ENCODE results near the gene CERS2.
"Not testable (repeated sequence)": the region's sequence is repeated elsewhere in the genome, so short reads cannot be mapped to it uniquely, and the experiment has no call there.

The CERS2 gene

GRCh38 chr1:150961756-150962155 is 12.9 kb downstream of the CERS2 start:
- H3K27me3 ChIP-seq (ENCODE audit: control insufficient read depth, insufficient read depth, low read length), result no peaks in the 10 kb centered on the region
- no peak overlapping the region for H3K4me3 ChIP-seq (ENCODE audit: low read length)
- H3K36me3 ChIP-seq (ENCODE audit: control insufficient read depth, insufficient read depth, low read length), result peaks cover 20% of the 10 kb centered on the region
- no peak overlapping the region for H3K9ac ChIP-seq (ENCODE audit: low read length)
- H3K9me3 ChIP-seq (ENCODE audit: control insufficient read depth, low read length), result no peaks in the 10 kb centered on the region
- H3K4me1 ChIP-seq (ENCODE audit: control insufficient read depth, insufficient read depth, low read length), result no peaks in the 10 kb centered on the region

DNA sequence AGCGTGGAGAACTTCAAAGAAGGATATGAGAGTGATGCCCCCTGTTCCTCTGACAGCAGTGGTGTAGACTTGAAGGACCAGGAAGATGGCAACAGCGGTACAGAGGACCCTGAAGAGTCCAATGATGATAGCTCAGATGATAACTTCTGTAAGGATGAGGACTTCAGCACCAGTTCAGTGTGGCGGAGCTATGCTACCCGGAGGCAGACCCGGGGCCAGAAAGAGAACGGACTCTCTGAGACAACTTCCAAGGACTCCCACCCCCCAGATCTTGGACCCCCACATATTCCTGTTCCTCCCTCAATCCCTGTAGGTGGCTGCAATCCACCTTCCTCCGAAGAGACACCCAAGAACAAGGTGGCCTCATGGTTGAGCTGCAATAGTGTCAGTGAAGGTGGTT is 14.0 kb downstream of the CERS2 start:
- Histone ChIP-seq H3K4me3 (ENCODE audit: low read length) (no peak overlapping the region), H3K27me3 (ENCODE audit: control insufficient read depth, insufficient read depth, low read length) (no peaks in the 10 kb centered on the region), H3K36me3 (ENCODE audit: control insufficient read depth, insufficient read depth, low read length) (peaks cover 18% of the 10 kb centered on the region), H3K9ac (ENCODE audit: low read length) (no peak overlapping the region), H3K9me3 (ENCODE audit: control insufficient read depth, low read length) (no peaks in the 10 kb centered on the region), H3K4me1 (ENCODE audit: control insufficient read depth, insufficient read depth, low read length) (no peaks in the 10 kb centered on the region)

GRCh38 chr1:150957666-150958065 is 17.0 kb downstream of the CERS2 start:
- H3K36me3 ChIP-seq (ENCODE audit: control insufficient read depth, insufficient read depth, low read length), result peaks cover 3% of the 10 kb centered on the region

DNA sequence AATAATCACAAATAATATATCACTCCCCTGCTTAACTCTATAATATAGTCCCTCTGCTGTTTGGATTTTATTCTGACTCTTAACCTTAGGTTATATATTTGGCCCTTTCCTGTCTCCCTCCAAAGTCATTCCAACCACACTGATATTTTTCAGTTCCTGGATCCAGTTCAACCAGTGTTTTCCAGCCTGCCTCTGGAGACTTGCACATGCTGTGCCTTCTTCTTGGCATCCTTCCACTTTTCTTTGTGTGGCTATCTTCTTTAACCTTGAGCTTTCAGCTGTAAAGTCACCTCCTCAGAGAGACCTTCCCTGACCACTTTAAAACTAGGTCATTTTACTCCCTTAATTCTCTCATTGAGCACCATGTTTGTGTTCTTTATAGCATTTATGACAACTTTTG is 19.4 kb downstream of the CERS2 start:
- H3K27me3 ChIP-seq (ENCODE audit: control insufficient read depth, insufficient read depth, low read length), result no peaks in the 10 kb centered on the region
- no peak overlapping the region for H3K4me3 ChIP-seq (ENCODE audit: low read length)
- no peaks in the 10 kb centered on the region for H3K4me1 ChIP-seq (ENCODE audit: control insufficient read depth, insufficient read depth, low read length)
- no peaks in the 10 kb centered on the region for H3K36me3 ChIP-seq (ENCODE audit: control insufficient read depth, insufficient read depth, low read length)
- no peak overlapping the region for H3K9ac ChIP-seq (ENCODE audit: low read length)
- H3K9me3 ChIP-seq (ENCODE audit: control insufficient read depth, low read length), result no peaks in the 10 kb centered on the region

More at GRCh38 chr1:150957666-150958065, 17.0 kb downstream of the CERS2 start:
- H3K27me3 ChIP-seq (ENCODE audit: control insufficient read depth, insufficient read depth, low read length), result no peaks in the 10 kb centered on the region
- no peak overlapping the region for H3K9ac ChIP-seq (ENCODE audit: low read length)
- H3K9me3 ChIP-seq (ENCODE audit: control insufficient read depth, low read length), result no peaks in the 10 kb centered on the region
- no peaks in the 10 kb centered on the region for H3K4me1 ChIP-seq (ENCODE audit: control insufficient read depth, insufficient read depth, low read length)
- no peak overlapping the region for H3K4me3 ChIP-seq (ENCODE audit: low read length)

DNA sequence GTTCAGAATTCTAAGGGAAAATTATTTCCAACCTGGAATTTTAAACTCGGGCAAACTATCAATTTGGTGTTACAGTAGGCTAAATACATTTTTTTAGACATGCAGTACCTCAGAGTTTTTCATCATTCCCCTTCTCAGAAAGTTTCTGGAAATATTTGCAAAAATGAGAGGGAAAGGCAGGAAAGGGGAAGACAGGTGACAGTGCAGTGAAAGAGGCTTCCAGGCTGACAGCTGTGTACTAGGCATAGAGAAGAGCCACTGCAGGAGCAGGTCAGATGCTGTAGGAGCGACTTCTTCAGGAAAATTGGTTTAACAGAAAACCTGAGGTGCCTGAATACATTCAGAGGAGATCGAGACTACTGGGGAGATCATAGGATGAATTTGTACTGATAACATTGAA is 19.9 kb downstream of the CERS2 start:
- H3K9me3 ChIP-seq (ENCODE audit: control insufficient read depth, low read length), result no peaks in the 10 kb centered on the region
- H3K4me1 ChIP-seq (ENCODE audit: control insufficient read depth, insufficient read depth, low read length), result no peaks in the 10 kb centered on the region
- no peaks in the 10 kb centered on the region for H3K36me3 ChIP-seq (ENCODE audit: control insufficient read depth, insufficient read depth, low read length)
- no peak overlapping the region for H3K9ac ChIP-seq (ENCODE audit: low read length)
- no peaks in the 10 kb centered on the region for H3K27me3 ChIP-seq (ENCODE audit: control insufficient read depth, insufficient read depth, low read length)
- H3K4me3 ChIP-seq (ENCODE audit: low read length), result no peak overlapping the region

DNA sequence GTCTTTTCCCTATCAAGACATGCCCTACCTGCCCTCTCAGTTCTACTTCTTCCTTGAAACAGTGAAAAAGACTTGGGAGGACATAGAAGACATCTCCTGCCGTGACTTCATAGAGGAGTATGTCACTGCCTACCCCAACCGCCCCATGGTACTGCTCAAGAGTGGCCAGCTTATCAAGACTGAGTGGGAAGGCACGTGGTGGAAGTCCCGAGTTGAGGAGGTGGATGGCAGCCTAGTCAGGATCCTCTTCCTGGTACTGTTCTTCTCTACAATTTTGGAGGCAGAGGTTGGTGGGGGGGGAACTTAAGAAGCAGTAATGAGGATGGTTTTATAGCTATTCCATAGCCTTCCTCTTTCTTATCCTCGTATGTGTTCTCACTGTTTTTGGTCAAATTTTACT is 29.8 kb downstream of the CERS2 start:
- Histone ChIP-seq H3K4me1 (ENCODE audit: control insufficient read depth, insufficient read depth, low read length) (no peaks in the 10 kb centered on the region), H3K27me3 (ENCODE audit: control insufficient read depth, insufficient read depth, low read length) (no peaks in the 10 kb centered on the region), H3K36me3 (ENCODE audit: control insufficient read depth, insufficient read depth, low read length) (peaks cover 8% of the 10 kb centered on the region), H3K4me3 (ENCODE audit: low read length) (no peak overlapping the region), H3K9me3 (ENCODE audit: control insufficient read depth, low read length) (no peaks in the 10 kb centered on the region), H3K9ac (ENCODE audit: low read length) (no peak overlapping the region)

DNA sequence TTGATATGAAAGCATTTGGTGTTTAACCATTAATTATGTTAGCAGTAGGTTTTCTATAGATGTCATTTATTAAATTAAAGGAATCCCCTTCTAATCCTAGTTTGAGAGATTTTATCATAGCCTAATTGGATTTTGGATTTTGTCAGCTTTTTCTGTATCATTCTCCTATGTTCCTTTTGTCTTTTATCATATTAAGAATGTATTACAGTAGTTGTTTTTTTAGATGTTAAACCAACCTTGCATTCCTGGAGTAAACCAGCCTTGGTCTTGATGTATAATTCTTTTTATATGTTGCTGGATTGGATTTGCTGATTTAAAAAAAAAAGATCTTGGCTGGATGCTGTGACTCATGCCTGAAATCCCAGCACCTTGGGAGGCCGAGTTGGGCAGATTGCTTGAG is 42.9 kb downstream of the CERS2 start:
- no peak overlapping the region for H3K4me3 ChIP-seq (ENCODE audit: low read length)
- no peaks in the 10 kb centered on the region for H3K9me3 ChIP-seq (ENCODE audit: control insufficient read depth, low read length)
- no peaks in the 10 kb centered on the region for H3K27me3 ChIP-seq (ENCODE audit: control insufficient read depth, insufficient read depth, low read length)
- H3K9ac ChIP-seq (ENCODE audit: low read length), result no peak overlapping the region
- H3K36me3 ChIP-seq (ENCODE audit: control insufficient read depth, insufficient read depth, low read length), result no peaks in the 10 kb centered on the region
- no peaks in the 10 kb centered on the region for H3K4me1 ChIP-seq (ENCODE audit: control insufficient read depth, insufficient read depth, low read length)

DNA sequence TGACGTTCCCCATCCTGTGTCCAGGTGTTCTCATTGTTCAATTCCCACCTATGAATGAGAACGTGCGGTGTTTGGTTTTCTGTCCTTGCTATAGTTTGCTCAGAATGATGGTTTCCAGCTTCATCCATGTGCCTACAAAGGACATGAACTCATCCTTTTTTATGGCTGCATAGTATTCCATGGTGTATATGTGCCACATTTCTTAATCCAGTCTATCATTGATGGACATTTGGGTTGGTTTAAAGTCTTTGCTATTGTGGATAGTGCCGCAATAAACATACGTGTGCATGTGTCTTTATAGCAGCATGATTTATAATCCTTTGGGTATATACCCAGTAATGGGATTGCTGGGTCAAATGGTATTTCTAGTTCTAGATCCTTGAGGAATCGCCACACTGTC is 45.9 kb downstream of the CERS2 start:
- H3K4me3 ChIP-seq (ENCODE audit: low read length); H3K9me3 ChIP-seq (ENCODE audit: control insufficient read depth, low read length); H3K4me1 ChIP-seq (ENCODE audit: control insufficient read depth, insufficient read depth, low read length); H3K36me3 ChIP-seq (ENCODE audit: control insufficient read depth, insufficient read depth, low read length); H3K9ac ChIP-seq (ENCODE audit: low read length); H3K27me3 ChIP-seq (ENCODE audit: control insufficient read depth, insufficient read depth, low read length): not testable (repeated sequence)

DNA sequence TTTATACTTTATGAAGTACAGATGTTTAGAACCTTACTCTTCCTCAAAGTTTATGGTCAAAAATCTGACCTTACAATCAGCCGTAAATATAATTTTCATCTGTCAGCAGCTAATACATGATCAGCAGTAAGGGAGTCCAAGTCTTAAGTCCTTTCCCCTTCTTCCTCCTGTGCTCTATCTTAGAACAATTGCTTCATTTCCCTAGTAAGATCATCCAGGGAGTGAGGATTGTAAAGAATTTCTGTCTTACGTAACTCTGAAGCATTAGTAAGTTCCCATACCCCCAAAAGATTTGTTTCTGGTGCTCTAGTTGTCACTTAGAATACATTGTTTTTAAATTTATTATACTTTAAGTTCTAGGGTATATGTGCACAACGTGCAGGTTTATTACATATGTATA is 46.3 kb downstream of the CERS2 start:
- no peaks in the 10 kb centered on the region for H3K9me3 ChIP-seq (ENCODE audit: control insufficient read depth, low read length)
- H3K27me3 ChIP-seq (ENCODE audit: control insufficient read depth, insufficient read depth, low read length), result no peaks in the 10 kb centered on the region
- no peaks in the 10 kb centered on the region for H3K4me1 ChIP-seq (ENCODE audit: control insufficient read depth, insufficient read depth, low read length)
- H3K9ac ChIP-seq (ENCODE audit: low read length), result no peak overlapping the region
- no peak overlapping the region for H3K4me3 ChIP-seq (ENCODE audit: low read length)
- no peaks in the 10 kb centered on the region for H3K36me3 ChIP-seq (ENCODE audit: control insufficient read depth, insufficient read depth, low read length)

DNA sequence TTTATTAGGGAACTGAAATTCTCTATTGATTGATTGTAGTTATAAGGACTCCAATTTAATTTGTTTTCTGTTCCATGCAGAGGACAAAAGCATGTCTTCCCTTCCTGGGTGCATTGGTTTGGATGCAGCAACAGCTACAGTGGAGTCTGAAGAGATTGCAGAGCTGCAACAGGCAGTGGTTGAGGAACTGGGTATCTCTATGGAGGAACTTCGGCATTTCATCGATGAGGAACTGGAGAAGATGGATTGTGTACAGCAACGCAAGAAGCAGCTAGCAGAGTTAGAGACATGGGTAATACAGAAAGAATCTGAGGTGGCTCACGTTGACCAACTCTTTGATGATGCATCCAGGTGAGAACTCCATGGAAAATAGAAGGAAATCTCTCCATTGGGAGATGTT is 47.0 kb downstream of the CERS2 start:
- Histone ChIP-seq H3K36me3 (ENCODE audit: control insufficient read depth, insufficient read depth, low read length) (no peaks in the 10 kb centered on the region), H3K27me3 (ENCODE audit: control insufficient read depth, insufficient read depth, low read length) (no peaks in the 10 kb centered on the region), H3K4me1 (ENCODE audit: control insufficient read depth, insufficient read depth, low read length) (no peaks in the 10 kb centered on the region), H3K9ac (ENCODE audit: low read length) (no peak overlapping the region), H3K9me3 (ENCODE audit: control insufficient read depth, low read length) (no peaks in the 10 kb centered on the region), H3K4me3 (ENCODE audit: low read length) (no peak overlapping the region)

DNA sequence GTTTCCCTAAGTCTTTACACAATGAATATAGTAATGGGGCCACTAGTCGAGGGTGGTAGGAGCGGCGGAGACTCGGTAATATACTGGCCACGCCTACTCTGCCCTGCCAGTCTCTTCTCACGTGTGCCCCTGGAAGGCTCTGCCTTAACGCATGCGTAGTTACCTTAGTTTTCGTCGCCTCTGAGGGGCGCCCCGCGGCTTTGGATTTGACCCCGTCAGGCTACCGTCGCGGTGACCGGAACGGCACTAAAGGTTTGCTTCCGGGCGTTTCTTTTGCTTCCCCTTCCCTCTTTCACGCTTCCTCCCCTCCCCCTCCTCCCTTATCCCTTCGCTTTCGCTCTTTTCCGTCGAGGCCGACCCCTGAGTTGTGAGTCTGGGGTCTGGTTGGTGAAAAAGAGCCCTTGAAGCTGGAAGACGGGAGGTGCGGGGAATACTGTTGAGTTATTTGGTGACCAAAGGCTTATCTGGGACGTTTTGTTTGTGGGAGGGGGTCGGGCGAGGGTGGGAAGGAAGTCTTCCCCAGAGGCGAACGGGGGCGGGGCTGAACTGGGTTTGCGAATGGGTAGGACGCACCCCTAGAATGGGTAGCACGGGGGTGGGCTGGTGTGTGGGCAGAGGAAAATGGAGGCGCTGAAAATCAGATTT is 48.4 kb downstream of the CERS2 start, which contains the start of gene SETDB1:
Gene SETDB1, plus strand, starts transcription at position 267 of the 645 bp plus-strand sequence. CDS start 1,352 bp downstream, outside the sequence.
- Histone ChIP-seq H3K4me1 (ENCODE audit: control insufficient read depth, insufficient read depth, low read length) (no peaks in the 10 kb centered on the region), H3K9me3 (ENCODE audit: control insufficient read depth, low read length) (no peaks in the 10 kb centered on the region), H3K4me3 (ENCODE audit: low read length) (peak within 1 kb of the TSS; percentile 93), H3K9ac (ENCODE audit: low read length) (peak within 1 kb of the TSS; percentile 98), H3K36me3 (ENCODE audit: control insufficient read depth, insufficient read depth, low read length) (no peaks in the 10 kb centered on the region), H3K27me3 (ENCODE audit: control insufficient read depth, insufficient read depth, low read length) (no peaks in the 10 kb centered on the region)

GRCh38 chr1:150925080-150925479 is 49.6 kb downstream of the CERS2 start:
- H3K4me3 ChIP-seq (ENCODE audit: low read length), result no peak overlapping the region

DNA sequence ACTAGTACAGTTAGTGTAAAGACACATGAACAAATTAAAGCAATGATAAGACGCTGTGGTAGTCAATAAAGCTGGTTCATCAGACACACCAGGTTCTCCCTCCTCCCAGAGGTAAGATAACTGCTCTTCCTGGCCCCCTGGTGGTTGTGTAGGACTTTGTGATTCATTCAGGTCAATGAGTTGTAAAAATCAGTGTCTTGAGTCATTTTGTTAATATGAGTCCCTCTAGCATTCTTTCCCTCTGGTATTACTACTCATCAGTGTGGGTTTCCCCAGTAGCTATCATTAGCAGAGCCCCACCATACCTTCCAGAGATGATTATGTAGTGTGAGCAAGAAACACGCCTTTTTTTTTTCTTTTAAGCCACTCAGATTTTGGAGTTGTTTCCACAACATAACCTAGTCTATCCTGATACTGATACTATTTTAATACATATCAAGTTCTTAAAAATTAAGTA is 52.1 kb downstream of the CERS2 start:
- no peak overlapping the region for H3K4me3 ChIP-seq (ENCODE audit: low read length)
- H3K4me1 ChIP-seq (ENCODE audit: control insufficient read depth, insufficient read depth, low read length), result no peaks in the 10 kb centered on the region
- H3K27me3 ChIP-seq (ENCODE audit: control insufficient read depth, insufficient read depth, low read length), result no peaks in the 10 kb centered on the region
- H3K36me3 ChIP-seq (ENCODE audit: control insufficient read depth, insufficient read depth, low read length), result no peaks in the 10 kb centered on the region
- no peak overlapping the region for H3K9ac ChIP-seq (ENCODE audit: low read length)
- H3K9me3 ChIP-seq (ENCODE audit: control insufficient read depth, low read length), result no peaks in the 10 kb centered on the region

More at GRCh38 chr1:150925080-150925479, 49.6 kb downstream of the CERS2 start:
- Histone ChIP-seq H3K27me3 (ENCODE audit: control insufficient read depth, insufficient read depth, low read length) (no peaks in the 10 kb centered on the region), H3K9ac (ENCODE audit: low read length) (peak overlapping the region; percentile 55), H3K36me3 (ENCODE audit: control insufficient read depth, insufficient read depth, low read length) (no peaks in the 10 kb centered on the region), H3K4me1 (ENCODE audit: control insufficient read depth, insufficient read depth, low read length) (no peaks in the 10 kb centered on the region), H3K9me3 (ENCODE audit: control insufficient read depth, low read length) (no peaks in the 10 kb centered on the region)

Measured in mucosa of stomach (tissue), 1 donor.